Measurements from ENCODE around the gene OPN1SW.

Gene OPN1SW

GRCh38 chr7:128785738-128786137, 10.1 kb upstream of the OPN1SW start:
- Histone ChIP-seq H4K20me1 (ENCODE audit: insufficient read depth, low read length, poor library complexity, severe bottlenecking) (no peaks in the 10 kb centered on the region), H3K9me2 (replicated peaks; ENCODE audit: low read depth, low read length) (no peaks in the 10 kb centered on the region), H2AFZ (ENCODE audit: low read length) (no peak overlapping the region), H3K79me2 (ENCODE audit: insufficient read depth, low read length) (no peaks in the 10 kb centered on the region), H3K27me3 (ENCODE audit: insufficient read depth, low read length, poor library complexity, severe bottlenecking) (no peaks in the 10 kb centered on the region), H3K4me1 (ENCODE audit: insufficient read depth, low read length, poor library complexity, severe bottlenecking) (peaks cover 6% of the 10 kb centered on the region), H3K4me3 (ENCODE audit: low read length, poor library complexity, severe bottlenecking) (no peak overlapping the region), H3K9me3 (ENCODE audit: insufficient read depth, low read depth, low read length) (no peaks in the 10 kb centered on the region), H3K9ac (ENCODE audit: low read depth, low read length, poor library complexity, severe bottlenecking) (no peak overlapping the region), H3K36me3 (ENCODE audit: insufficient read depth, low read length) (no peaks in the 10 kb centered on the region), H3F3A (ENCODE audit: low read depth) (peaks cover 3% of the 10 kb centered on the region; the same call in 1 of the 2 replicates), H3K4me2 (ENCODE audit: low read depth, low read length, poor library complexity, severe bottlenecking) (no peak overlapping the region)
- no peak for TF ChIP-seq EZH2phosphoT487 (IDR thresholded peaks at IDR 0.05; ENCODE audit: borderline replicate concordance)
- no peak for TF ChIP-seq CTCF (conservative IDR thresholded peaks at IDR 0.05; ENCODE audit: low read length)

GRCh38 chr7:128783143-128783861, 7.7 kb upstream of the OPN1SW start:
- Histone ChIP-seq H3F3A (ENCODE audit: low read depth) (no peaks in the 10 kb centered on the region), H3K4me2 (ENCODE audit: low read depth, low read length, poor library complexity, severe bottlenecking) (no peak overlapping the region), H3K4me1 (ENCODE audit: insufficient read depth, low read length, poor library complexity, severe bottlenecking) (no peaks in the 10 kb centered on the region), H3K36me3 (ENCODE audit: insufficient read depth, low read length) (no peaks in the 10 kb centered on the region), H3K9me3 (ENCODE audit: insufficient read depth, low read depth, low read length) (no peaks in the 10 kb centered on the region), H3K79me2 (ENCODE audit: insufficient read depth, low read length) (no peaks in the 10 kb centered on the region), H3K9ac (ENCODE audit: low read depth, low read length, poor library complexity, severe bottlenecking) (no peak overlapping the region), H3K27me3 (ENCODE audit: insufficient read depth, low read length, poor library complexity, severe bottlenecking) (no peaks in the 10 kb centered on the region), H3K9me2 (replicated peaks; ENCODE audit: low read depth, low read length) (no peaks in the 10 kb centered on the region), H2AFZ (ENCODE audit: low read length) (no peak overlapping the region), H3K4me3 (ENCODE audit: low read length, poor library complexity, severe bottlenecking) (no peak overlapping the region), H4K20me1 (ENCODE audit: insufficient read depth, low read length, poor library complexity, severe bottlenecking) (no peaks in the 10 kb centered on the region)
- TF ChIP-seq EZH2phosphoT487 (IDR thresholded peaks at IDR 0.05; ENCODE audit: borderline replicate concordance) (no peak), CTCF (conservative IDR thresholded peaks at IDR 0.05; ENCODE audit: low read length) (no peak)

GRCh38 chr7:128781851-128782250, 6.3 kb upstream of the OPN1SW start:
- no peaks in the 10 kb centered on the region for H3K27me3 ChIP-seq (ENCODE audit: insufficient read depth, low read length, poor library complexity, severe bottlenecking)
- H3K9me2 ChIP-seq (replicated peaks; ENCODE audit: low read depth, low read length) = no peaks in the 10 kb centered on the region
- H3K4me1 ChIP-seq (ENCODE audit: insufficient read depth, low read length, poor library complexity, severe bottlenecking) = no peaks in the 10 kb centered on the region
- no peaks in the 10 kb centered on the region for H3K79me2 ChIP-seq (ENCODE audit: insufficient read depth, low read length)
- TF ChIP-seq CTCF (conservative IDR thresholded peaks at IDR 0.05; ENCODE audit: low read length) (no peak), EZH2phosphoT487 (IDR thresholded peaks at IDR 0.05; ENCODE audit: borderline replicate concordance) (no peak)
- no peaks in the 10 kb centered on the region for H3F3A ChIP-seq (ENCODE audit: low read depth)
- H2AFZ ChIP-seq (ENCODE audit: low read length) = no peak overlapping the region
- H3K9ac ChIP-seq (ENCODE audit: low read depth, low read length, poor library complexity, severe bottlenecking) = no peak overlapping the region
- no peaks in the 10 kb centered on the region for H3K36me3 ChIP-seq (ENCODE audit: insufficient read depth, low read length)
- no peaks in the 10 kb centered on the region for H3K9me3 ChIP-seq (ENCODE audit: insufficient read depth, low read depth, low read length)
- no peak overlapping the region for H3K4me3 ChIP-seq (ENCODE audit: low read length, poor library complexity, severe bottlenecking)
- H4K20me1 ChIP-seq (ENCODE audit: insufficient read depth, low read length, poor library complexity, severe bottlenecking) = no peaks in the 10 kb centered on the region
- H3K4me2 ChIP-seq (ENCODE audit: low read depth, low read length, poor library complexity, severe bottlenecking) = no peak overlapping the region
